ENCODE measurements around the gene CLASRP. TPM values are rescaled to one million over a fixed set of nuclear protein-coding genes. Genes with fewer than 3 reads are reported as not detected.
"Not testable (repeated sequence)": the region's sequence is repeated elsewhere in the genome, so short reads cannot be mapped to it uniquely, and the experiment has no call there.

Gene CLASRP
- total RNA-seq, 1 donor: 49.4 TPM

GRCh38 chr19:45112111-45112827 is 73.4 kb downstream of the CLASRP start:
- Histone ChIP-seq H3K4me1 (ENCODE audit: insufficient read depth, low read length) (peaks cover 28% of the 10 kb centered on the region), H3K27me3 (ENCODE audit: insufficient read depth, low read length) (no peaks in the 10 kb centered on the region), H3K9me3 (ENCODE audit: low read depth, low read length) (no peaks in the 10 kb centered on the region), H3K4me3 (ENCODE audit: low read length) (no peak overlapping the region)

GRCh38 chr19:45113628-45114027 is 74.8 kb downstream of the CLASRP start:
- H3K4me3 ChIP-seq (ENCODE audit: low read length): no peak overlapping the region
- no peaks in the 10 kb centered on the region for H3K9me3 ChIP-seq (ENCODE audit: low read depth, low read length)
- H3K27me3 ChIP-seq (ENCODE audit: insufficient read depth, low read length): no peaks in the 10 kb centered on the region
- peaks cover 42% of the 10 kb centered on the region for H3K4me1 ChIP-seq (ENCODE audit: insufficient read depth, low read length)

- H3K9me3 ChIP-seq (ENCODE audit: low read depth, low read length): no peaks in the 10 kb centered on the region
- H3K27me3 ChIP-seq (ENCODE audit: insufficient read depth, low read length): no peaks in the 10 kb centered on the region
- no peak overlapping the region for H3K4me3 ChIP-seq (ENCODE audit: low read length)
- peaks cover 47% of the 10 kb centered on the region for H3K4me1 ChIP-seq (ENCODE audit: insufficient read depth, low read length)
These were observed 75.3 kb downstream of the CLASRP start for GRCh38 chr19:45114116-45114515.

GRCh38 chr19:45115809-45116615 is 77.2 kb downstream of the CLASRP start:
- H3K4me3 ChIP-seq (ENCODE audit: low read length): no peak overlapping the region
- H3K9me3 ChIP-seq (ENCODE audit: low read depth, low read length): no peaks in the 10 kb centered on the region
- no peaks in the 10 kb centered on the region for H3K27me3 ChIP-seq (ENCODE audit: insufficient read depth, low read length)
- H3K4me1 ChIP-seq (ENCODE audit: insufficient read depth, low read length): peaks cover 48% of the 10 kb centered on the region

- Histone ChIP-seq H3K4me1 (ENCODE audit: insufficient read depth, low read length) (peaks cover 48% of the 10 kb centered on the region), H3K9me3 (ENCODE audit: low read depth, low read length) (no peaks in the 10 kb centered on the region), H3K4me3 (ENCODE audit: low read length) (no peak overlapping the region), H3K27me3 (ENCODE audit: insufficient read depth, low read length) (no peaks in the 10 kb centered on the region)
These were observed 78.3 kb downstream of the CLASRP start for GRCh38 chr19:45117167-45117594.

GRCh38 chr19:45117671-45118070 is 78.8 kb downstream of the CLASRP start:
- Histone ChIP-seq H3K4me1 (ENCODE audit: insufficient read depth, low read length) (peaks cover 48% of the 10 kb centered on the region), H3K9me3 (ENCODE audit: low read depth, low read length) (no peaks in the 10 kb centered on the region), H3K4me3 (ENCODE audit: low read length) (no peak overlapping the region), H3K27me3 (ENCODE audit: insufficient read depth, low read length) (no peaks in the 10 kb centered on the region)

GRCh38 chr19:45118106-45118505 is 79.3 kb downstream of the CLASRP start:
- no peak overlapping the region for H3K4me3 ChIP-seq (ENCODE audit: low read length)
- peaks cover 48% of the 10 kb centered on the region for H3K4me1 ChIP-seq (ENCODE audit: insufficient read depth, low read length)
- no peaks in the 10 kb centered on the region for H3K27me3 ChIP-seq (ENCODE audit: insufficient read depth, low read length)
- H3K9me3 ChIP-seq (ENCODE audit: low read depth, low read length): no peaks in the 10 kb centered on the region

GRCh38 chr19:45118591-45119355 is 79.9 kb downstream of the CLASRP start:
- not testable (repeated sequence) for H3K4me3 ChIP-seq (ENCODE audit: low read length); H3K27me3 ChIP-seq (ENCODE audit: insufficient read depth, low read length); H3K9me3 ChIP-seq (ENCODE audit: low read depth, low read length)
- peaks cover 48% of the 10 kb centered on the region for H3K4me1 ChIP-seq (ENCODE audit: insufficient read depth, low read length)

GRCh38 chr19:45119582-45119981 is 80.7 kb downstream of the CLASRP start:
- Histone ChIP-seq H3K4me3 (ENCODE audit: low read length) (no peak overlapping the region), H3K27me3 (ENCODE audit: insufficient read depth, low read length) (no peaks in the 10 kb centered on the region), H3K4me1 (ENCODE audit: insufficient read depth, low read length) (peaks cover 48% of the 10 kb centered on the region), H3K9me3 (ENCODE audit: low read depth, low read length) (no peaks in the 10 kb centered on the region)

Other genes with a start within 250 kb of the CLASRP start
- gene BCAM, start 229.9 kb upstream of the CLASRP start, total RNA-seq: not detected
- gene NECTIN2, start 192.7 kb upstream of the CLASRP start, total RNA-seq: 22.1 TPM
- 23.4 TPM for gene TOMM40, start 147.8 kb upstream of the CLASRP start, total RNA-seq
- gene APOE, start 133.2 kb upstream of the CLASRP start, total RNA-seq: 0.94 TPM
- gene APOC1, start 124.4 kb upstream of the CLASRP start, total RNA-seq: not detected
- gene APOC4, start 96.8 kb upstream of the CLASRP start, total RNA-seq: not detected
- gene APOC2, start 93.0 kb upstream of the CLASRP start, total RNA-seq: not detected
- gene CLPTM1, start 83.7 kb upstream of the CLASRP start, total RNA-seq: 29.1 TPM
- gene RELB, start 37.6 kb upstream of the CLASRP start, total RNA-seq: 42.9 TPM
- 1.2 TPM for gene ZNF296, start 37.4 kb downstream of the CLASRP start, total RNA-seq
- 4.1 TPM for gene GEMIN7, start 40.2 kb downstream of the CLASRP start, total RNA-seq
- gene PPP1R37, start 54.1 kb downstream of the CLASRP start, total RNA-seq: 14.0 TPM
- gene NKPD1, start 121.9 kb downstream of the CLASRP start, total RNA-seq: 0.84 TPM
- 30.9 TPM for gene TRAPPC6A, start 139.2 kb downstream of the CLASRP start, total RNA-seq
- gene BLOC1S3, start 139.7 kb downstream of the CLASRP start, total RNA-seq: 7.3 TPM
- 0.31 TPM for gene EXOC3L2, start 206.4 kb downstream of the CLASRP start, total RNA-seq
- 12.9 TPM for gene MARK4, start 212.2 kb downstream of the CLASRP start, total RNA-seq